Activated T-helper 1 cell treated with Interleukin-2 at 50 U/mL for 16 hours (primary cell): Measurements from ENCODE around the gene DTWD2.
"Not testable (repeated sequence)": the region's sequence is repeated elsewhere in the genome, so short reads cannot be mapped to it uniquely, and the experiment has no call there.

Experiments
- DNase-seq: peaks from one replicate; pipeline ENCODE4 v3.0.0-alpha.2; 2020; ENCODE audit warnings: low read depth

DTWD2 gene

GRCh38 chr5:118863345-118863744 is 125.0 kb downstream of the DTWD2 start:
- DNase-seq = no peak

- no peak for DNase-seq
These were observed 125.8 kb downstream of the DTWD2 start for GRCh38 chr5:118862596-118862995.

GRCh38 chr5:118857700-118858099 is 130.6 kb downstream of the DTWD2 start:
- DNase-seq = no peak

- no peak for DNase-seq
These were observed 133.5 kb downstream of the DTWD2 start for GRCh38 chr5:118854819-118855218.

- not testable (repeated sequence) for DNase-seq
These were observed 136.6 kb downstream of the DTWD2 start for GRCh38 chr5:118851785-118852184.

- DNase-seq = not testable (repeated sequence)
These were observed 138.8 kb downstream of the DTWD2 start for GRCh38 chr5:118849507-118849906.

GRCh38 chr5:118844351-118844750 is 144.0 kb downstream of the DTWD2 start:
- no peak for DNase-seq

- DNase-seq = no peak
These were observed 153.6 kb downstream of the DTWD2 start for GRCh38 chr5:118834710-118835109.

GRCh38 chr5:118832974-118833373 is 155.4 kb downstream of the DTWD2 start:
- DNase-seq = no peak

GRCh38 chr5:118825226-118825625 is 163.1 kb downstream of the DTWD2 start:
- DNase-seq = no peak

GRCh38 chr5:118818604-118819003 is 169.7 kb downstream of the DTWD2 start:
- DNase-seq = no peak

- DNase-seq = no peak
These were observed 179.9 kb downstream of the DTWD2 start for GRCh38 chr5:118808441-118808840.

- DNase-seq = no peak
These were observed 181.8 kb downstream of the DTWD2 start for GRCh38 chr5:118806571-118806970.

- DNase-seq = no peak
These were observed 186.0 kb downstream of the DTWD2 start for GRCh38 chr5:118802335-118802734.

GRCh38 chr5:118796081-118796480 is 192.3 kb downstream of the DTWD2 start:
- no peak for DNase-seq

- DNase-seq = no peak
These were observed 194.1 kb downstream of the DTWD2 start for GRCh38 chr5:118794281-118794680.

- no peak for DNase-seq
These were observed 194.7 kb downstream of the DTWD2 start for GRCh38 chr5:118793652-118794051.

GRCh38 chr5:118793091-118793490 is 195.3 kb downstream of the DTWD2 start:
- DNase-seq = no peak

GRCh38 chr5:118791926-118792734 is 196.2 kb downstream of the DTWD2 start:
- no peak for DNase-seq

- no peak for DNase-seq
These were observed 199.0 kb downstream of the DTWD2 start for GRCh38 chr5:118789366-118789765.

- no peak for DNase-seq
These were observed 200.0 kb downstream of the DTWD2 start for GRCh38 chr5:118788351-118788750.
